H9 (cell line): ENCODE data around the gene KCNH1. TPM values are rescaled to one million over a fixed set of nuclear protein-coding genes. Genes with fewer than 3 reads are reported as not detected.

ENCODE experiments used
- DNase-seq: peaks from one replicate; pipeline ENCODE4 v3.0.0-alpha.2; 2017
- H2AFZ ChIP-seq: one replicate; pipeline ENCODE4 v1.6.1; 2013; ENCODE audit warnings: mild to moderate bottlenecking, low read length, control low read depth, moderate library complexity
- H2AK5ac ChIP-seq: 2 replicates; pipeline ENCODE4 v1.6.1; 2013; ENCODE audit warnings: low read length, control low read depth, mixed read lengths; ENCODE audit not compliant: insufficient read length
- H2BK120ac ChIP-seq: one replicate; pipeline ENCODE4 v1.6.1; 2013; ENCODE audit warnings: low read depth, mild to moderate bottlenecking, low read length, control low read depth, inconsistent platforms; ENCODE audit not compliant: poor library complexity, severe bottlenecking
- H2BK12ac ChIP-seq: 2 replicates; pipeline ENCODE4 v1.6.1; 2013; ENCODE audit warnings: low read length, control low read depth, mixed read lengths, low read depth; ENCODE audit not compliant: insufficient read length
- H2BK15ac ChIP-seq: 2 replicates; pipeline ENCODE4 v1.6.1; 2013; ENCODE audit warnings: low read depth, low read length, control low read depth
- H2BK20ac ChIP-seq: one replicate; pipeline ENCODE4 v1.6.1; 2013; ENCODE audit warnings: low read depth, mild to moderate bottlenecking, low read length, control low read depth, inconsistent platforms; ENCODE audit not compliant: poor library complexity, severe bottlenecking
- H2BK5ac ChIP-seq: 2 replicates; pipeline ENCODE4 v1.6.1; 2013; ENCODE audit warnings: low read length, control low read depth, mixed read lengths; ENCODE audit not compliant: insufficient read length
- H3K14ac ChIP-seq: 2 replicates; pipeline ENCODE4 v1.6.1; 2013; ENCODE audit warnings: low read length, control low read depth; ENCODE audit not compliant: insufficient read depth
- H3K18ac ChIP-seq: 2 replicates; pipeline ENCODE4 v1.6.1; 2013; ENCODE audit warnings: low read depth, mild to moderate bottlenecking, mixed read lengths, low read length, control low read depth; ENCODE audit not compliant: insufficient read length
- H3K23ac ChIP-seq: 2 replicates; pipeline ENCODE4 v1.6.1; 2013; ENCODE audit warnings: low read length, control low read depth, mixed read lengths, low read depth; ENCODE audit not compliant: insufficient read length
- H3K23me2 ChIP-seq: 2 replicates; pipeline ENCODE4 v1.6.1; 2013; ENCODE audit warnings: low read depth, mild to moderate bottlenecking, mixed read lengths, low read length, control low read depth; ENCODE audit not compliant: insufficient read length, poor library complexity, severe bottlenecking
- H3K27ac ChIP-seq: 2 replicates; pipeline ENCODE4 v1.5.1; 2013; ENCODE audit warnings: low read length, control low read depth, mixed read lengths, low read depth; ENCODE audit not compliant: insufficient read length
- H3K27me3 ChIP-seq: 2 replicates; pipeline ENCODE4 v1.6.1; 2013; ENCODE audit warnings: low read length, control low read depth, inconsistent platforms; ENCODE audit not compliant: insufficient read depth
- H3K4ac ChIP-seq: 2 replicates; pipeline ENCODE4 v1.6.1; 2013; ENCODE audit warnings: low read depth, mild to moderate bottlenecking, control low read depth, inconsistent platforms, low read length, moderate library complexity
- H3K4me1 ChIP-seq: 2 replicates; pipeline ENCODE4 v1.6.1; 2013; ENCODE audit warnings: low read length, control low read depth, inconsistent platforms; ENCODE audit not compliant: insufficient read depth
- H3K4me2 ChIP-seq: 2 replicates; pipeline ENCODE4 v1.6.1; 2013; ENCODE audit warnings: low read length, control low read depth, mixed read lengths; ENCODE audit not compliant: insufficient read length, insufficient read depth
- H3K56ac ChIP-seq: 2 replicates; pipeline ENCODE4 v1.6.1; 2013; ENCODE audit warnings: low read depth, mild to moderate bottlenecking, mixed read lengths, low read length, control low read depth; ENCODE audit not compliant: insufficient read length
- H3K79me1 ChIP-seq: 2 replicates; pipeline ENCODE4 v1.6.1; 2013; ENCODE audit warnings: low read depth, mild to moderate bottlenecking, moderate library complexity, low read length, control low read depth, inconsistent platforms; ENCODE audit not compliant: insufficient read depth, poor library complexity, severe bottlenecking
- H3K79me2 ChIP-seq: 2 replicates; pipeline ENCODE4 v1.6.1; 2013; ENCODE audit warnings: low read length, control low read depth, inconsistent platforms; ENCODE audit not compliant: insufficient read depth
- H3K9ac ChIP-seq: 2 replicates; pipeline ENCODE4 v1.6.1; 2013; ENCODE audit warnings: low read length, control low read depth, mixed read lengths; ENCODE audit not compliant: insufficient read length; ENCODE audit errors: extremely low read depth
- H3K9me3 ChIP-seq: one replicate; pipeline ENCODE4 v1.6.1; 2013; ENCODE audit warnings: low read depth, low read length, inconsistent platforms; ENCODE audit not compliant: control insufficient read depth
- H3T11ph ChIP-seq: one replicate; pipeline ENCODE4 v1.6.1; 2013; ENCODE audit warnings: mild to moderate bottlenecking, low read length, control low read depth, inconsistent platforms
- H4K20me1 ChIP-seq: one replicate; pipeline ENCODE4 v1.6.1; 2013; ENCODE audit not compliant: control insufficient read depth, insufficient read length, insufficient read depth
- H4K5ac ChIP-seq: 2 replicates; pipeline ENCODE4 v1.6.1; 2013; ENCODE audit warnings: low read depth, mild to moderate bottlenecking, mixed read lengths, low read length, control low read depth; ENCODE audit not compliant: insufficient read length
- H4K8ac ChIP-seq: replicated peaks from 2 replicates; pipeline ENCODE4 v1.6.1; 2013; ENCODE audit warnings: low read length, control low read depth, mixed read lengths, low read depth; ENCODE audit not compliant: insufficient read length
- H4K91ac ChIP-seq: 2 replicates; pipeline ENCODE4 v1.6.1; 2013; ENCODE audit warnings: low read depth, mild to moderate bottlenecking, moderate library complexity, mixed read lengths, low read length, control low read depth; ENCODE audit not compliant: insufficient read length
- H3K27ac Mint-ChIP-seq, 3 experiments: 2 replicates in 2 of 3; 3 replicates in 1 of 3; pipeline ENCODE4 v1.8.0; 2020 to 2021; ENCODE audit warnings: mixed read lengths in 3 of 3, mild to moderate bottlenecking in 1 of 3, moderate library complexity in 1 of 3
- H3K27me3 Mint-ChIP-seq: 2 replicates; pipeline ENCODE4 v1.8.0; 2021; ENCODE audit warnings: low read depth, mild to moderate bottlenecking, moderate library complexity, mixed read lengths
- H3K36me3 Mint-ChIP-seq, 3 experiments: 2 replicates in 2 of 3; 3 replicates in 1 of 3; pipeline ENCODE4 v1.8.0; 2020 to 2021; ENCODE audit warnings: low read depth in 3 of 3, mixed read lengths in 3 of 3; ENCODE audit not compliant: insufficient read depth in 1 of 3
- H3K4me1 Mint-ChIP-seq, 2 experiments: 2 replicates each; pipeline ENCODE4 v1.8.0; 2020; ENCODE audit warnings: mixed read lengths in 2 of 2
- H3K4me3 Mint-ChIP-seq, 2 experiments: 2 replicates in 1 of 2; 3 replicates in 1 of 2; pipeline ENCODE4 v1.8.0; 2020 to 2021; ENCODE audit warnings: mild to moderate bottlenecking in 2 of 2, mixed read lengths in 2 of 2, moderate library complexity in 1 of 2
- H3K9me3 Mint-ChIP-seq, 2 experiments: 2 replicates in 1 of 2; 3 replicates in 1 of 2; pipeline ENCODE4 v1.8.0; 2020; ENCODE audit warnings: mild to moderate bottlenecking in 2 of 2, mixed read lengths in 2 of 2, moderate library complexity in 1 of 2
- WGBS: extraction: QIAGEN DNeasy Blood & Tissue Kit; methylation state at CpG from one replicate; pipeline ENCODE4 v1.1.7; 2013; ENCODE audit warnings: missing lambda C conversion rate, low lambda C conversion rate, mixed read lengths; ENCODE audit not compliant: insufficient read length; ENCODE audit errors: extremely low coverage; 5-methylcytosine and 5-hydroxymethylcytosine counted together
- total RNA-seq: library from RNA; stranded (reverse); gene quantifications from 2 replicates; pipeline ENCODE4 v1.2.1, GENCODE V29; 2021
- TF ChIP-seq, protein P1 (sequence below): fragments of 200-600 bp; sonication (generic); conservative IDR thresholded peaks from 3 replicates; pipeline ENCODE4 v1.8.0; 2021; ENCODE audit warnings: antibody characterized with exemption, mild to moderate bottlenecking

The KCNH1 gene
- total RNA-seq, 1 experiment from 2014 or later = 0.11 TPM

- Histone ChIP-seq H3K9me3 (no peaks in the 10 kb centered on the region), H3K4me1 (no peaks in the 10 kb centered on the region), H3K4ac (no peak overlapping the region), H3K9ac (no peak overlapping the region), H2AK5ac (no peak overlapping the region), H3K18ac (no peak overlapping the region), H3K14ac (no peak overlapping the region), H3K23ac (no peak overlapping the region), H2BK20ac (no peak overlapping the region), H2BK15ac (no peak overlapping the region), H3K23me2 (no peaks in the 10 kb centered on the region), H2BK12ac (no peak overlapping the region), H4K20me1 (no peaks in the 10 kb centered on the region), H4K5ac (no peak overlapping the region), H4K8ac (no peak overlapping the region), H3K4me2 (no peak overlapping the region), H2BK5ac (no peak overlapping the region), H3K56ac (no peak overlapping the region), H3K79me2 (no peaks in the 10 kb centered on the region), H3T11ph (no peak overlapping the region), H4K91ac (no peak overlapping the region), H2AFZ (no peak overlapping the region), H3K79me1 (no peaks in the 10 kb centered on the region), H3K27ac (no peak overlapping the region), H2BK120ac (no peak overlapping the region), H3K27me3 (no peaks in the 10 kb centered on the region)
- H3K4me3 Mint-ChIP-seq = no peak overlapping the region
- no CpG with 5 or more reads among the region's 8 CpGs for WGBS
- TF ChIP-seq, protein P1, sequence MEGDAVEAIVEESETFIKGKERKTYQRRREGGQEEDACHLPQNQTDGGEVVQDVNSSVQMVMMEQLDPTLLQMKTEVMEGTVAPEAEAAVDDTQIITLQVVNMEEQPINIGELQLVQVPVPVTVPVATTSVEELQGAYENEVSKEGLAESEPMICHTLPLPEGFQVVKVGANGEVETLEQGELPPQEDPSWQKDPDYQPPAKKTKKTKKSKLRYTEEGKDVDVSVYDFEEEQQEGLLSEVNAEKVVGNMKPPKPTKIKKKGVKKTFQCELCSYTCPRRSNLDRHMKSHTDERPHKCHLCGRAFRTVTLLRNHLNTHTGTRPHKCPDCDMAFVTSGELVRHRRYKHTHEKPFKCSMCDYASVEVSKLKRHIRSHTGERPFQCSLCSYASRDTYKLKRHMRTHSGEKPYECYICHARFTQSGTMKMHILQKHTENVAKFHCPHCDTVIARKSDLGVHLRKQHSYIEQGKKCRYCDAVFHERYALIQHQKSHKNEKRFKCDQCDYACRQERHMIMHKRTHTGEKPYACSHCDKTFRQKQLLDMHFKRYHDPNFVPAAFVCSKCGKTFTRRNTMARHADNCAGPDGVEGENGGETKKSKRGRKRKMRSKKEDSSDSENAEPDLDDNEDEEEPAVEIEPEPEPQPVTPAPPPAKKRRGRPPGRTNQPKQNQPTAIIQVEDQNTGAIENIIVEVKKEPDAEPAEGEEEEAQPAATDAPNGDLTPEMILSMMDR = no peak
- no peaks in the 10 kb centered on the region for H3K9me3 Mint-ChIP-seq
- no peaks in the 10 kb centered on the region for H3K36me3 Mint-ChIP-seq
- DNase-seq = no peak
- no peak overlapping the region for H3K27ac Mint-ChIP-seq
- H3K4me1 Mint-ChIP-seq = no peaks in the 10 kb centered on the region
- peaks cover 15% of the 10 kb centered on the region for H3K27me3 Mint-ChIP-seq
Measured at GRCh38 chr1:210901981-210902770, 231.8 kb downstream of the KCNH1 start.
